HG02981 (cell line): ENCODE results near the gene PLVAP.

Source experiments
- ATAC-seq: cut with Tn5 transposase; IDR thresholded peaks from one replicate; pipeline ENCODE4 v1.9.1; 2021; ENCODE audit warnings: mild to moderate bottlenecking, moderate library complexity; ENCODE audit not compliant: unreplicated experiment

Gene PLVAP

GRCh38 chr19:17359905-17360800, 17.0 kb downstream of the PLVAP start:
- ATAC-seq = no peak

GRCh38 chr19:17358395-17358794, 18.7 kb downstream of the PLVAP start:
- ATAC-seq = no peak

DNA sequence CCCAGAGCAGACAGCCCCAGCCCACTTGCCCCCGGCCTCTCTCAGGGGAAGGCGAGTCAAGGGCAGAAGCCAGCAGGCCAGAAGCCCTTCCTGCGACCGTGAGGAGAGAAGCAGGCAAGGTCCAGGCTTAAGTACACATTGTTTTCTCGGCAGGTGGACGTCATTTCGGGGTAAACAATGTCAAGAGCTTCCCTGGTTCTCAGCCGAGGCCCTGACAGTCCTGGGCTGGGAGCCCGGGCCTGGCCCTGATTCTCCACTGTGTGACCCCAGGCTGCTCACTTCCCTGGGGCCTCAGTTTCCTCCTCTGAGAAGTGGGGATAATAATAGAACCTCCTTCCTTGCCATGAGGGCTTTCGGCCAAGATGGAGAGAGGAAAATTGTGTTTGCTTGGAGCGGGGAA, 19.4 kb downstream of the PLVAP start:
- ATAC-seq = no peak

DNA sequence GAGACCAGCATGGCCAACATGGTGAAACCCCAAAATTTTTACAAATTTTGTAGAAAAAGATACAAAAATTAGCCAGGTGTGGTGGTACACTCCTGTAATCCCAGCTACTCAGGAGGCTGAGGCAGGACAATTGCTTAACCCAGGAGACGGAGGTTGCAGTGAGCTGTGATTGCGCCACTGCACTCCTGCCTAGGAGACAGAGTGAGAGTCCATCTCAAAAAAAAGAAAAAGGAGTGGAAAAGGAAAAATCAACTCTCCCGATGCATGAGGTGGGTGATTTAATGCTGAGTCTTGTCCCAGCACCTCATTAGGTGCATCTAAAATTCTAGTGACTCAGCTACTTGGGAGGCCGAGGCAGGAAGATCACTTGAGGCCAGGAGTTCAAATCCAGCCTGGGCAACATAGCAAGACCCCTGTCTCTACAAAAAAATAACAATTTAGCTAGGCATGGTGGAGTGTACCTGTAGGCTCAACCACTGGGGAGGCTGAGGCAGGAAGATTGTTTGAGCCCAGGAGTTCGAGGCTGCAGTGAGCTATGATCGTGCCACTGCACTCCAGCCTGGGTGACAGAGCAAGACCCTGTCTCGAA, 20.0 kb downstream of the PLVAP start:
- no peak for ATAC-seq

DNA sequence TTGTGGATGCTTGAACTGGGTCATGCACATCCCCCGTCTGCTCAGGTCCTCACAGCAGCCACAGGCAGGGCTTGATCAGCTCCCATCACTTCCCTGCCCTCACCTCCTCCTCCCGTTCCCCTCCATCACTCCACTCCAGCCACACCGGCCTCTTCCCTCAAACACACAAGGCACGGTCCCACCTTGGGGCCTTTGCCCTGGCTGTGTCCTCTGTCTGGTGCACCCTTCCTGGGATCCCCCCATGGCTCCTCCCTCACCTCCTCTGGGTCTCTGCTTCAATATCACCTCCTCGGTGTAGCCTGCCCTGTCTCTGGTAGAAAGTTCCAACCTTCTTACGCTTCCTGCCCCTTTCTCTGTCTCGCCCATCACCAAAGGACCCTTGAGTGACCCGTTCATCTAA, 23.8 kb downstream of the PLVAP start:
- ATAC-seq = no peak

GRCh38 chr19:17352608-17353280, 24.4 kb downstream of the PLVAP start:
- no peak for ATAC-seq

- ATAC-seq = no peak
These were observed 25.2 kb downstream of the PLVAP start for GRCh38 chr19:17351815-17352435.

DNA sequence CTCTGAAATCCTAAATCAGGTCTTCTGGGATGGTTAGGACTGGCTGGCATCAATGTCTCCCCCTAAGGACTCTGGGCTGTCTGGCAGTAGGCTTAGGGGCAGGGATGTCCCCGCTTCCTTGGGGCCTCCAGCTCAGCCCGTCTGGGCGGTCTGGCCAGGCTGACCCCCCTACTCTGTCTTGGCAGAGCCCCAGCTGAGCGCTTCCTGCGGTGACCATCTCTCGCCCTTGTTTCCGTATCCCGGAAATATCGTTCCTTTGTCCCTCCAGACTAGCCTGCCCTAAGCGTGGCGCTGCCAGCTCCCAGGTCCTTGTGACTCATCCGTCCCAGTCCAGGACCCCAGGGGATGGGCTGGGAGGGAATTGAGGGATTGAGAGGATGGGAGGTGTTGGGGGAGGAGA, 28.4 kb downstream of the PLVAP start:
- no peak for ATAC-seq

GRCh38 chr19:17347877-17348276, 29.3 kb downstream of the PLVAP start:
- ATAC-seq = no peak

DNA sequence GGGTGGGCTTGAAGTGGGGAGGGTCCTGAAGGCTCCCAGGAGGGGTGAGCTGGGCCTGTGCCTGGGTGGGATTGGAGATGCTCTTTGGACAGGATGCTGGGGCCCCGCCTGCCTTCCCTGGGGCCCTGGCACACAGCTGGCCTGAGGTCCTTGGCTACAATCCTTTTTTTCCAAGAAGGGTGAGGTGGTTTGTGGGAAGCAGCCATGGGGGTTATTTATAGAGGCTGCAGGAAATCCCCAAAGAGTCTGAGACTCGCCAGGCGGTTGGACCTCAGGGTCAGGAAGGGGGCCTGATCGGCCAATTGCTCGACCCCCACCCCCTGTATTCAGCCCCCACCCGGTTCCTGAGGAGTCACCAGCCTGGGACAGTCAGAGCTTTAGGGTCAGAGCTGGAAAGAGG, 29.8 kb downstream of the PLVAP start:
- ATAC-seq = no peak

GRCh38 chr19:17346109-17346671, 31.0 kb downstream of the PLVAP start:
- ATAC-seq = no peak

- ATAC-seq = no peak
These were observed 35.3 kb downstream of the PLVAP start for GRCh38 chr19:17341845-17342244.

DNA sequence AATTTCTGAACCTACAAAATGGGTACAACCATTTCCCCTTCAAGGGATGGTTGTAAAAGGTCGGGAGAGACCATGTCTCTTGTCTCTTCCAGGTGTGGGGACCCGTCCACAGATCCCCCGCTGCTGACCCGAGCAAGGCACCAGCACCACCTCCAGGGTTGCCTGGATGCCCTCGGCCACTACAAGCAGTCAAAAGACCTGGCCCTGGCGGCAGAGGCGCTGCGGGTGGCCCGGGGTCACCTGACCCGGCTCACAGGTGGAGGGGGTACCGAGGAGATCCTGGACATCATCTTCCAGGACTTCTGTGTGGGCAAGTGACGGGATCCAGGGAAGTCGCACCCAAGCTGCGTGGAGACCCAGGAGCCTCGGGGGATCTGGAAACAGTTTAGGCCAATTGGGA, 35.8 kb downstream of the PLVAP start:
- ATAC-seq = no peak

- no peak for ATAC-seq
These were observed 36.2 kb downstream of the PLVAP start for GRCh38 chr19:17340871-17341357.

- no peak for ATAC-seq
These were observed 36.8 kb downstream of the PLVAP start for GRCh38 chr19:17340302-17340870.

DNA sequence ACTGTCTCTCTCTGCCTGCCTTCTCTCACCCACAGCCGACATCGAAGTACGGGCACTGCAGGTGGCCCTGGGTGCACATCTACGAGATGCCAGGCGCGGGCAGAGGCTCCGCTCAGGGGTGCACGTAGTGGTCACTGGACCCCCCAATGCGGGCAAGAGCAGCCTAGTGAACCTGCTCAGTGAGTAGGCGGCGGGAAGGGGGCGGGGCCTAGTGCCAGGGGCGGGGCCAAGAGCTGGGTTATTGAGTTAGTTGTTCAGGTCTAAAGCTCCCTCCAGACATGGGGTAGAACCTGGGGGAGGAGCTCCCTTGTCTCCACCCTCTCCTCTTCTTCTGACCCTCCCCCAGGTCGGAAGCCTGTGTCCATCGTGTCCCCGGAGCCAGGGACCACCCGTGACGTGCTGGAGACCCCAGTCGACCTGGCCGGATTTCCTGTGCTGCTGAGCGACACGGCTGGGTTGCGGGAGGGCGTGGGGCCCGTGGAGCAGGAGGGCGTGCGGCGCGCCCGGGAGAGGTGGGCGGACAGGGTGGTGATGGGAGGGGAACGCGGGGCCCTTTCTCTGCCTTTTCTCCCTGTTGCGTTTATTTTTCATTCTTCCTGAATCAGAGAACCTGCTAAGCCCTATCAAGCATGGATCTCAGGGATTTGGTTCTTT, 37.9 kb downstream of the PLVAP start:
- no peak for ATAC-seq

GRCh38 chr19:17338433-17339078, 38.6 kb downstream of the PLVAP start:
- no peak for ATAC-seq

GRCh38 chr19:17337675-17338432, 39.3 kb downstream of the PLVAP start:
- ATAC-seq = no peak
